H9 (cell line): ENCODE results near the gene PTRHD1. TPM values are rescaled to one million over a fixed set of nuclear protein-coding genes. Genes with fewer than 3 reads are reported as not detected.

ENCODE experiments used
- DNase-seq: peaks from one replicate; pipeline ENCODE4 v3.0.0-alpha.2; 2017
- H2AFZ ChIP-seq: one replicate; pipeline ENCODE4 v1.6.1; 2013; ENCODE audit warnings: mild to moderate bottlenecking, low read length, control low read depth, moderate library complexity
- H2AK5ac ChIP-seq: 2 replicates; pipeline ENCODE4 v1.6.1; 2013; ENCODE audit warnings: low read length, control low read depth, mixed read lengths; ENCODE audit not compliant: insufficient read length
- H2BK120ac ChIP-seq: one replicate; pipeline ENCODE4 v1.6.1; 2013; ENCODE audit warnings: low read depth, mild to moderate bottlenecking, low read length, control low read depth, inconsistent platforms; ENCODE audit not compliant: poor library complexity, severe bottlenecking
- H2BK12ac ChIP-seq: 2 replicates; pipeline ENCODE4 v1.6.1; 2013; ENCODE audit warnings: low read length, control low read depth, mixed read lengths, low read depth; ENCODE audit not compliant: insufficient read length
- H2BK15ac ChIP-seq: 2 replicates; pipeline ENCODE4 v1.6.1; 2013; ENCODE audit warnings: low read depth, low read length, control low read depth
- H2BK20ac ChIP-seq: one replicate; pipeline ENCODE4 v1.6.1; 2013; ENCODE audit warnings: low read depth, mild to moderate bottlenecking, low read length, control low read depth, inconsistent platforms; ENCODE audit not compliant: poor library complexity, severe bottlenecking
- H2BK5ac ChIP-seq: 2 replicates; pipeline ENCODE4 v1.6.1; 2013; ENCODE audit warnings: low read length, control low read depth, mixed read lengths; ENCODE audit not compliant: insufficient read length
- H3K14ac ChIP-seq: 2 replicates; pipeline ENCODE4 v1.6.1; 2013; ENCODE audit warnings: low read length, control low read depth; ENCODE audit not compliant: insufficient read depth
- H3K18ac ChIP-seq: 2 replicates; pipeline ENCODE4 v1.6.1; 2013; ENCODE audit warnings: low read depth, mild to moderate bottlenecking, mixed read lengths, low read length, control low read depth; ENCODE audit not compliant: insufficient read length
- H3K23ac ChIP-seq: 2 replicates; pipeline ENCODE4 v1.6.1; 2013; ENCODE audit warnings: low read length, control low read depth, mixed read lengths, low read depth; ENCODE audit not compliant: insufficient read length
- H3K23me2 ChIP-seq: 2 replicates; pipeline ENCODE4 v1.6.1; 2013; ENCODE audit warnings: low read depth, mild to moderate bottlenecking, mixed read lengths, low read length, control low read depth; ENCODE audit not compliant: insufficient read length, poor library complexity, severe bottlenecking
- H3K27ac ChIP-seq: 2 replicates; pipeline ENCODE4 v1.5.1; 2013; ENCODE audit warnings: low read length, control low read depth, mixed read lengths, low read depth; ENCODE audit not compliant: insufficient read length
- H3K27me3 ChIP-seq: 2 replicates; pipeline ENCODE4 v1.6.1; 2013; ENCODE audit warnings: low read length, control low read depth, inconsistent platforms; ENCODE audit not compliant: insufficient read depth
- H3K4ac ChIP-seq: 2 replicates; pipeline ENCODE4 v1.6.1; 2013; ENCODE audit warnings: low read depth, mild to moderate bottlenecking, control low read depth, inconsistent platforms, low read length, moderate library complexity
- H3K4me1 ChIP-seq: 2 replicates; pipeline ENCODE4 v1.6.1; 2013; ENCODE audit warnings: low read length, control low read depth, inconsistent platforms; ENCODE audit not compliant: insufficient read depth
- H3K4me2 ChIP-seq: 2 replicates; pipeline ENCODE4 v1.6.1; 2013; ENCODE audit warnings: low read length, control low read depth, mixed read lengths; ENCODE audit not compliant: insufficient read length, insufficient read depth
- H3K56ac ChIP-seq: 2 replicates; pipeline ENCODE4 v1.6.1; 2013; ENCODE audit warnings: low read depth, mild to moderate bottlenecking, mixed read lengths, low read length, control low read depth; ENCODE audit not compliant: insufficient read length
- H3K79me1 ChIP-seq: 2 replicates; pipeline ENCODE4 v1.6.1; 2013; ENCODE audit warnings: low read depth, mild to moderate bottlenecking, moderate library complexity, low read length, control low read depth, inconsistent platforms; ENCODE audit not compliant: insufficient read depth, poor library complexity, severe bottlenecking
- H3K79me2 ChIP-seq: 2 replicates; pipeline ENCODE4 v1.6.1; 2013; ENCODE audit warnings: low read length, control low read depth, inconsistent platforms; ENCODE audit not compliant: insufficient read depth
- H3K9ac ChIP-seq: 2 replicates; pipeline ENCODE4 v1.6.1; 2013; ENCODE audit warnings: low read length, control low read depth, mixed read lengths; ENCODE audit not compliant: insufficient read length; ENCODE audit errors: extremely low read depth
- H3K9me3 ChIP-seq: one replicate; pipeline ENCODE4 v1.6.1; 2013; ENCODE audit warnings: low read depth, low read length, inconsistent platforms; ENCODE audit not compliant: control insufficient read depth
- H3T11ph ChIP-seq: one replicate; pipeline ENCODE4 v1.6.1; 2013; ENCODE audit warnings: mild to moderate bottlenecking, low read length, control low read depth, inconsistent platforms
- H4K20me1 ChIP-seq: one replicate; pipeline ENCODE4 v1.6.1; 2013; ENCODE audit not compliant: control insufficient read depth, insufficient read length, insufficient read depth
- H4K5ac ChIP-seq: 2 replicates; pipeline ENCODE4 v1.6.1; 2013; ENCODE audit warnings: low read depth, mild to moderate bottlenecking, mixed read lengths, low read length, control low read depth; ENCODE audit not compliant: insufficient read length
- H4K8ac ChIP-seq: replicated peaks from 2 replicates; pipeline ENCODE4 v1.6.1; 2013; ENCODE audit warnings: low read length, control low read depth, mixed read lengths, low read depth; ENCODE audit not compliant: insufficient read length
- H4K91ac ChIP-seq: 2 replicates; pipeline ENCODE4 v1.6.1; 2013; ENCODE audit warnings: low read depth, mild to moderate bottlenecking, moderate library complexity, mixed read lengths, low read length, control low read depth; ENCODE audit not compliant: insufficient read length
- H3K27ac Mint-ChIP-seq, 3 experiments: 2 replicates in 2 of 3; 3 replicates in 1 of 3; pipeline ENCODE4 v1.8.0; 2020 to 2021; ENCODE audit warnings: mixed read lengths in 3 of 3, mild to moderate bottlenecking in 1 of 3, moderate library complexity in 1 of 3
- H3K27me3 Mint-ChIP-seq: 2 replicates; pipeline ENCODE4 v1.8.0; 2021; ENCODE audit warnings: low read depth, mild to moderate bottlenecking, moderate library complexity, mixed read lengths
- H3K36me3 Mint-ChIP-seq, 3 experiments: 2 replicates in 2 of 3; 3 replicates in 1 of 3; pipeline ENCODE4 v1.8.0; 2020 to 2021; ENCODE audit warnings: low read depth in 3 of 3, mixed read lengths in 3 of 3; ENCODE audit not compliant: insufficient read depth in 1 of 3
- H3K4me1 Mint-ChIP-seq, 2 experiments: 2 replicates each; pipeline ENCODE4 v1.8.0; 2020; ENCODE audit warnings: mixed read lengths in 2 of 2
- H3K4me3 Mint-ChIP-seq, 2 experiments: 2 replicates in 1 of 2; 3 replicates in 1 of 2; pipeline ENCODE4 v1.8.0; 2020 to 2021; ENCODE audit warnings: mild to moderate bottlenecking in 2 of 2, mixed read lengths in 2 of 2, moderate library complexity in 1 of 2
- H3K9me3 Mint-ChIP-seq, 2 experiments: 2 replicates in 1 of 2; 3 replicates in 1 of 2; pipeline ENCODE4 v1.8.0; 2020; ENCODE audit warnings: mild to moderate bottlenecking in 2 of 2, mixed read lengths in 2 of 2, moderate library complexity in 1 of 2
- WGBS: extraction: QIAGEN DNeasy Blood & Tissue Kit; methylation state at CpG from one replicate; pipeline ENCODE4 v1.1.7; 2013; ENCODE audit warnings: missing lambda C conversion rate, low lambda C conversion rate, mixed read lengths; ENCODE audit not compliant: insufficient read length; ENCODE audit errors: extremely low coverage; 5-methylcytosine and 5-hydroxymethylcytosine counted together
- total RNA-seq: library from RNA; stranded (reverse); gene quantifications from 2 replicates; pipeline ENCODE4 v1.2.1, GENCODE V29; 2021
- TF ChIP-seq, protein P1 (sequence below): fragments of 200-600 bp; sonication (generic); conservative IDR thresholded peaks from 3 replicates; pipeline ENCODE4 v1.8.0; 2021; ENCODE audit warnings: antibody characterized with exemption, mild to moderate bottlenecking

PTRHD1 gene
- total RNA-seq, 1 experiment from 2014 or later, result 43.7 TPM

DNA sequence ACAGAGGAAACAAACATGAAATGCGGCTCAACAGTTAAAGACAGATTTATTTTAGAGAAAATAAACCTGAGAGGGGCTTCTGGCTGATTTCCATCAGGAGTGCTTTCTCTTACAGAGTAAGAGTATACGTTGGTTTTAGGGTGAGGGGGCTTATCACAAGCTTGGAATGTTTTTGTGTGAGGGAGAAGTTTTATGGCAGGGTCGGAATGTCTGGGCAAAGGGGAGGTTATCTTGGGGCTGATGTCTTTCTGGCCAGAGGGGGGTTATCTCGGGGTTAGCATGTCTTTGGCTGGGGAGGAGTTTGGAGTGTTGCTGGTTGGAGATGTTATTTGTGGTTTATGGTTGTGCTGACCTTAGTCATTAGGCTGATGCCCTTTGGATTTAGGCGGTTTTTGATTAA lies 22.1 kb downstream of the PTRHD1 start:
- TF ChIP-seq, protein P1, sequence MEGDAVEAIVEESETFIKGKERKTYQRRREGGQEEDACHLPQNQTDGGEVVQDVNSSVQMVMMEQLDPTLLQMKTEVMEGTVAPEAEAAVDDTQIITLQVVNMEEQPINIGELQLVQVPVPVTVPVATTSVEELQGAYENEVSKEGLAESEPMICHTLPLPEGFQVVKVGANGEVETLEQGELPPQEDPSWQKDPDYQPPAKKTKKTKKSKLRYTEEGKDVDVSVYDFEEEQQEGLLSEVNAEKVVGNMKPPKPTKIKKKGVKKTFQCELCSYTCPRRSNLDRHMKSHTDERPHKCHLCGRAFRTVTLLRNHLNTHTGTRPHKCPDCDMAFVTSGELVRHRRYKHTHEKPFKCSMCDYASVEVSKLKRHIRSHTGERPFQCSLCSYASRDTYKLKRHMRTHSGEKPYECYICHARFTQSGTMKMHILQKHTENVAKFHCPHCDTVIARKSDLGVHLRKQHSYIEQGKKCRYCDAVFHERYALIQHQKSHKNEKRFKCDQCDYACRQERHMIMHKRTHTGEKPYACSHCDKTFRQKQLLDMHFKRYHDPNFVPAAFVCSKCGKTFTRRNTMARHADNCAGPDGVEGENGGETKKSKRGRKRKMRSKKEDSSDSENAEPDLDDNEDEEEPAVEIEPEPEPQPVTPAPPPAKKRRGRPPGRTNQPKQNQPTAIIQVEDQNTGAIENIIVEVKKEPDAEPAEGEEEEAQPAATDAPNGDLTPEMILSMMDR, result no peak
- no peak overlapping the region for H3K4me2 ChIP-seq
- Mint-ChIP-seq H3K4me1 (peaks cover 13 to 16% of the 10 kb centered on the region in 2 experiments), H3K4me3 (no peak overlapping the region; a peak in 1 of 5 replicates), H3K9me3 (peaks cover 0 to 3% of the 10 kb centered on the region in 2 experiments; a peak in 1 of 5 replicates), H3K27me3 (no peaks in the 10 kb centered on the region; the same call in 1 of the 2 replicates), H3K36me3 (peaks cover 4 to 19% (median 9%) of the 10 kb centered on the region in 3 experiments; a peak in 6 of 7 replicates), H3K27ac (0 out of 7 replicates have a peak overlapping the region, but pooled peaks of 2 of the 3 experiments have one; percentile 1 to 4)
- H2BK120ac ChIP-seq, result no peak overlapping the region
- H2BK15ac ChIP-seq, result no peak overlapping the region
- H3K56ac ChIP-seq, result no peak overlapping the region
- no peak overlapping the region for H3K23ac ChIP-seq
- no peak overlapping the region for H4K5ac ChIP-seq
- H3K14ac ChIP-seq, result no peak overlapping the region
- DNase-seq, result no peak
- H4K8ac ChIP-seq, result no peak overlapping the region
- no peaks in the 10 kb centered on the region for H3K27me3 ChIP-seq
- no peak overlapping the region for H2BK20ac ChIP-seq
- no peak overlapping the region for H3K9ac ChIP-seq
- no peak overlapping the region for H3T11ph ChIP-seq
- no peaks in the 10 kb centered on the region for H3K9me3 ChIP-seq
- no peak overlapping the region for H3K4ac ChIP-seq
- no peak overlapping the region for H2AFZ ChIP-seq
- H2BK5ac ChIP-seq, result no peak overlapping the region
- H4K20me1 ChIP-seq, result no peaks in the 10 kb centered on the region
- H3K18ac ChIP-seq, result no peak overlapping the region
- WGBS, result no CpG with 5 or more reads among the region's 5 CpGs
- H3K79me1 ChIP-seq, result no peaks in the 10 kb centered on the region
- H3K23me2 ChIP-seq, result no peaks in the 10 kb centered on the region
- no peak overlapping the region for H2AK5ac ChIP-seq
- H2BK12ac ChIP-seq, result no peak overlapping the region
- no peak overlapping the region for H4K91ac ChIP-seq
- no peak overlapping the region for H3K27ac ChIP-seq
- H3K4me1 ChIP-seq, result no peaks in the 10 kb centered on the region
- H3K79me2 ChIP-seq, result no peaks in the 10 kb centered on the region
